ENCODE data around the gene HJURP.
A peak's percentile ranks its signal among the peaks of the same experiment; 100 is the strongest.

Gene HJURP

GRCh38 chr2:233817995-233818638 is 36.2 kb downstream of the HJURP start:
- Histone ChIP-seq H3K4me1 (ENCODE audit: insufficient read depth, poor library complexity, severe bottlenecking) (no peaks in the 10 kb centered on the region), H3K27ac (ENCODE audit: poor library complexity, severe bottlenecking) (no peak overlapping the region), H3K9me3 (ENCODE audit: severe bottlenecking) (no peaks in the 10 kb centered on the region), H3K36me3 (ENCODE audit: low read depth) (no peaks in the 10 kb centered on the region), H3K4me3 (ENCODE audit: severe bottlenecking) (no peak overlapping the region), H3K27me3 (ENCODE audit: insufficient read depth, poor library complexity, severe bottlenecking) (no peaks in the 10 kb centered on the region)
- no peak for ATAC-seq (ENCODE audit: low read depth)
- DNase-seq (ENCODE audit: low spot score) = peak; percentile 33
- TF ChIP-seq CTCF (IDR thresholded peaks at IDR 0.05; ENCODE audit: poor library complexity, severe bottlenecking) = no peak

- Histone ChIP-seq H3K36me3 (ENCODE audit: low read depth) (no peaks in the 10 kb centered on the region), H3K27me3 (ENCODE audit: insufficient read depth, poor library complexity, severe bottlenecking) (no peaks in the 10 kb centered on the region), H3K4me3 (ENCODE audit: severe bottlenecking) (no peak overlapping the region), H3K9me3 (ENCODE audit: severe bottlenecking) (no peaks in the 10 kb centered on the region), H3K4me1 (ENCODE audit: insufficient read depth, poor library complexity, severe bottlenecking) (no peaks in the 10 kb centered on the region), H3K27ac (ENCODE audit: poor library complexity, severe bottlenecking) (no peak overlapping the region)
- peak; percentile 17 for DNase-seq (ENCODE audit: low spot score)
- no peak for ATAC-seq (ENCODE audit: low read depth)
- TF ChIP-seq CTCF (IDR thresholded peaks at IDR 0.05; ENCODE audit: poor library complexity, severe bottlenecking) = no peak
Observed at GRCh38 chr2:233817361-233817911, 36.9 kb downstream of the HJURP start.

- ATAC-seq (ENCODE audit: low read depth) (no peak), DNase-seq (ENCODE audit: low spot score) (peak; percentile 9)
- H3K9me3 ChIP-seq (ENCODE audit: severe bottlenecking) = no peaks in the 10 kb centered on the region
- H3K4me3 ChIP-seq (ENCODE audit: severe bottlenecking) = no peak overlapping the region
- no peak overlapping the region for H3K27ac ChIP-seq (ENCODE audit: poor library complexity, severe bottlenecking)
- no peaks in the 10 kb centered on the region for H3K27me3 ChIP-seq (ENCODE audit: insufficient read depth, poor library complexity, severe bottlenecking)
- no peak for TF ChIP-seq CTCF (IDR thresholded peaks at IDR 0.05; ENCODE audit: poor library complexity, severe bottlenecking)
- no peaks in the 10 kb centered on the region for H3K36me3 ChIP-seq (ENCODE audit: low read depth)
- no peaks in the 10 kb centered on the region for H3K4me1 ChIP-seq (ENCODE audit: insufficient read depth, poor library complexity, severe bottlenecking)
Observed at GRCh38 chr2:233816771-233817170, 37.6 kb downstream of the HJURP start.

- H3K36me3 ChIP-seq (ENCODE audit: low read depth) = no peaks in the 10 kb centered on the region
- TF ChIP-seq CTCF (IDR thresholded peaks at IDR 0.05; ENCODE audit: poor library complexity, severe bottlenecking) = no peak
- H3K27me3 ChIP-seq (ENCODE audit: insufficient read depth, poor library complexity, severe bottlenecking) = no peaks in the 10 kb centered on the region
- H3K9me3 ChIP-seq (ENCODE audit: severe bottlenecking) = no peaks in the 10 kb centered on the region
- no peak overlapping the region for H3K27ac ChIP-seq (ENCODE audit: poor library complexity, severe bottlenecking)
- ATAC-seq (ENCODE audit: low read depth) (no peak), DNase-seq (ENCODE audit: low spot score) (peak; percentile 19)
- no peaks in the 10 kb centered on the region for H3K4me1 ChIP-seq (ENCODE audit: insufficient read depth, poor library complexity, severe bottlenecking)
- H3K4me3 ChIP-seq (ENCODE audit: severe bottlenecking) = no peak overlapping the region
Observed at GRCh38 chr2:233816334-233816733, 38.0 kb downstream of the HJURP start.

- no peaks in the 10 kb centered on the region for H3K4me1 ChIP-seq (ENCODE audit: insufficient read depth, poor library complexity, severe bottlenecking)
- H3K9me3 ChIP-seq (ENCODE audit: severe bottlenecking) = no peaks in the 10 kb centered on the region
- H3K4me3 ChIP-seq (ENCODE audit: severe bottlenecking) = no peak overlapping the region
- H3K27ac ChIP-seq (ENCODE audit: poor library complexity, severe bottlenecking) = no peak overlapping the region
- DNase-seq (ENCODE audit: low spot score) = no peak
- no peaks in the 10 kb centered on the region for H3K27me3 ChIP-seq (ENCODE audit: insufficient read depth, poor library complexity, severe bottlenecking)
- TF ChIP-seq CTCF (IDR thresholded peaks at IDR 0.05; ENCODE audit: poor library complexity, severe bottlenecking) = no peak
- H3K36me3 ChIP-seq (ENCODE audit: low read depth) = no peaks in the 10 kb centered on the region
- ATAC-seq (ENCODE audit: low read depth) = no peak
Observed at GRCh38 chr2:233815861-233816260, 38.5 kb downstream of the HJURP start.
